GM23338 (cell line): ENCODE results near the gene TNFAIP8L3. TPM values are rescaled to one million over a fixed set of nuclear protein-coding genes. Genes with fewer than 3 reads are reported as not detected.

Experiments used
- ATAC-seq: fragments of 200-7000 bp; cut with Tn5 transposase; 3 replicates; pipeline ENCODE4 v1.9.1; 2020
- DNase-seq: peaks from one replicate; pipeline ENCODE4 v3.0.0-alpha.2; 2015; ENCODE audit warnings: low spot score
- H2AFZ ChIP-seq: fragments of 200-600 bp; sonication (generic); 2 replicates; pipeline ENCODE4 v1.8.0; 2016; ENCODE audit warnings: antibody characterized with exemption, mild to moderate bottlenecking, moderate library complexity
- H3F3A ChIP-seq: fragments of 200-600 bp; sonication (generic); replicated peaks from 2 replicates; pipeline ENCODE4 v1.8.0; 2017; ENCODE audit warnings: antibody characterized with exemption, mixed run types, low read depth
- H3K27ac ChIP-seq: fragments of 200-600 bp; sonication (generic); 2 replicates; pipeline ENCODE4 v1.6.1; 2016; ENCODE audit warnings: low read depth
- H3K27me3 ChIP-seq: fragments of 200-600 bp; sonication (generic); 2 replicates; pipeline ENCODE4 v1.8.0; 2016; ENCODE audit warnings: mild to moderate bottlenecking, mixed run types, moderate library complexity; ENCODE audit not compliant: insufficient read depth
- H3K36me3 ChIP-seq: fragments of 200-600 bp; sonication (generic); 2 replicates; pipeline ENCODE4 v1.8.0; 2016; ENCODE audit warnings: mild to moderate bottlenecking; ENCODE audit not compliant: insufficient read depth
- H3K4me1 ChIP-seq: fragments of 200-600 bp; sonication (generic); 2 replicates; pipeline ENCODE4 v1.8.0; 2016; ENCODE audit warnings: mild to moderate bottlenecking, moderate library complexity; ENCODE audit not compliant: insufficient read depth
- H3K4me2 ChIP-seq: fragments of 200-600 bp; sonication (generic); 2 replicates; pipeline ENCODE4 v1.7.1; 2017; ENCODE audit warnings: mixed run types
- H3K4me3 ChIP-seq: fragments of 200-600 bp; sonication (generic); 2 replicates; pipeline ENCODE4 v1.6.1; 2016; ENCODE audit warnings: mixed run types
- H3K79me2 ChIP-seq: fragments of 200-600 bp; sonication (generic); replicated peaks from 2 replicates; pipeline ENCODE4 v1.8.0; 2017; ENCODE audit warnings: mild to moderate bottlenecking; ENCODE audit not compliant: insufficient read depth
- H3K9me2 ChIP-seq: fragments of 200-600 bp; sonication (generic); 2 replicates; pipeline ENCODE4 v1.8.0; 2017; ENCODE audit not compliant: insufficient read depth
- H4K20me1 ChIP-seq: fragments of 200-600 bp; sonication (generic); replicated peaks from 2 replicates; pipeline ENCODE4 v1.8.0; 2017; ENCODE audit warnings: mild to moderate bottlenecking; ENCODE audit not compliant: insufficient read depth
- H3K27ac Mint-ChIP-seq: 2 replicates; pipeline ENCODE4 v1.8.0; 2020; ENCODE audit warnings: inconsistent platforms, mild to moderate bottlenecking, moderate library complexity, mixed read lengths
- H3K27me3 Mint-ChIP-seq: 3 replicates; pipeline ENCODE4 v1.8.0; 2022; ENCODE audit warnings: low read depth, mild to moderate bottlenecking, moderate library complexity, mixed read lengths, inconsistent platforms; ENCODE audit not compliant: insufficient read depth, poor library complexity
- H3K36me3 Mint-ChIP-seq: 3 replicates; pipeline ENCODE4 v1.8.0; 2021; ENCODE audit warnings: low read depth, mild to moderate bottlenecking, inconsistent platforms, moderate library complexity, mixed read lengths
- H3K4me1 Mint-ChIP-seq: 3 replicates; pipeline ENCODE4 v1.8.0; 2020; ENCODE audit warnings: mild to moderate bottlenecking, inconsistent platforms, mixed read lengths
- H3K4me3 Mint-ChIP-seq: 3 replicates; pipeline ENCODE4 v1.8.0; 2021; ENCODE audit warnings: moderate library complexity, mild to moderate bottlenecking, inconsistent platforms, mixed read lengths
- H3K9me3 Mint-ChIP-seq: 3 replicates; pipeline ENCODE4 v1.8.0; 2020; ENCODE audit warnings: moderate library complexity, mild to moderate bottlenecking, inconsistent platforms, mixed read lengths
- CREB1 ChIP-seq: fragments of 250-450 bp; sonication (Bioruptor Pico); IDR thresholded peaks from 2 replicates; pipeline ENCODE4 v1.5.0; 2020; ENCODE audit warnings: low read depth, mild to moderate bottlenecking, moderate library complexity
- ETS1 ChIP-seq: IDR thresholded peaks from 2 replicates; pipeline ENCODE4 v1.6.1; 2016; ENCODE audit warnings: antibody characterized with exemption
- EZH2 ChIP-seq: fragments of 200-600 bp; sonication (generic); IDR thresholded peaks from one replicate; pipeline ENCODE4 v1.8.0; 2017; ENCODE audit warnings: antibody characterized with exemption, mild to moderate bottlenecking, low read depth; ENCODE audit not compliant: unreplicated experiment
- EZH2phosphoT487 ChIP-seq: fragments of 200-600 bp; sonication (generic); IDR thresholded peaks from one replicate; pipeline ENCODE4 v1.8.1; 2018; ENCODE audit warnings: antibody characterized with exemption; ENCODE audit not compliant: unreplicated experiment
- JUNB ChIP-seq: IDR thresholded peaks from one replicate; pipeline ENCODE4 v1.6.1; 2016; ENCODE audit warnings: antibody characterized with exemption; ENCODE audit not compliant: unreplicated experiment
- NANOG ChIP-seq: IDR thresholded peaks from 2 replicates; pipeline ENCODE4 v1.6.1; 2016; ENCODE audit warnings: antibody characterized with exemption, borderline replicate concordance
- POLR2AphosphoS5 ChIP-seq: IDR thresholded peaks from 2 replicates; pipeline ENCODE4 v1.6.1; 2016; ENCODE audit warnings: antibody characterized with exemption, low read depth
- REST ChIP-seq: IDR thresholded peaks from one replicate; pipeline ENCODE4 v1.6.1; 2018; ENCODE audit warnings: antibody characterized with exemption; ENCODE audit not compliant: unreplicated experiment
- STAT1 ChIP-seq: IDR thresholded peaks from one replicate; pipeline ENCODE4 v1.6.1; 2016; ENCODE audit warnings: antibody characterized with exemption; ENCODE audit not compliant: unreplicated experiment
- ZNF114 ChIP-seq: fragments of 250-450 bp; sonication (Bioruptor Pico); IDR thresholded peaks from 2 replicates; pipeline ENCODE4 v1.5.0; 2020; ENCODE audit warnings: mild to moderate bottlenecking, moderate library complexity
- ZNF331 ChIP-seq: fragments of 250-450 bp; sonication (Bioruptor Pico); IDR thresholded peaks from 2 replicates; pipeline ENCODE4 v1.5.0; 2020; ENCODE audit warnings: low read depth, mild to moderate bottlenecking, moderate library complexity
- polyA plus RNA-seq: library from polyadenylated mRNA; unstranded; fragments of >200 nt; fragmentation: Nextera tagmentation; extraction: Ambion mirVana; gene quantifications from 2 replicates; pipeline ENCODE4 v1.2.1, GENCODE V29; 2016
- total RNA-seq: library from RNA; depleted of rRNA; stranded (reverse); fragments of >200 nt; shearing (Covaris generic); gene quantifications from 2 replicates; pipeline ENCODE4 v1.2.3, GENCODE V29; 2014
- TF ChIP-seq, protein P1 (sequence below): fragments of 250-450 bp; sonication (Bioruptor Pico); IDR thresholded peaks from 2 replicates; pipeline ENCODE4 v1.5.0; 2020; ENCODE audit warnings: mild to moderate bottlenecking, moderate library complexity
- TF ChIP-seq, protein P2 (sequence below), 2 experiments: fragments of 200-600 bp in 1 of 2; sonication (generic) in 1 of 2; conservative IDR thresholded peaks; 2 replicates each; pipeline versions ENCODE4 v1.5.1 to v1.6.1; 2016 to 2017; ENCODE audit warnings: antibody characterized with exemption in 2 of 2, low read depth in 2 of 2, mild to moderate bottlenecking in 2 of 2, moderate library complexity in 1 of 2

The TNFAIP8L3 gene
- total and polyA plus RNA-seq, 2 experiments from 2014 or later, result 0.23 to 0.31 TPM

DNA sequence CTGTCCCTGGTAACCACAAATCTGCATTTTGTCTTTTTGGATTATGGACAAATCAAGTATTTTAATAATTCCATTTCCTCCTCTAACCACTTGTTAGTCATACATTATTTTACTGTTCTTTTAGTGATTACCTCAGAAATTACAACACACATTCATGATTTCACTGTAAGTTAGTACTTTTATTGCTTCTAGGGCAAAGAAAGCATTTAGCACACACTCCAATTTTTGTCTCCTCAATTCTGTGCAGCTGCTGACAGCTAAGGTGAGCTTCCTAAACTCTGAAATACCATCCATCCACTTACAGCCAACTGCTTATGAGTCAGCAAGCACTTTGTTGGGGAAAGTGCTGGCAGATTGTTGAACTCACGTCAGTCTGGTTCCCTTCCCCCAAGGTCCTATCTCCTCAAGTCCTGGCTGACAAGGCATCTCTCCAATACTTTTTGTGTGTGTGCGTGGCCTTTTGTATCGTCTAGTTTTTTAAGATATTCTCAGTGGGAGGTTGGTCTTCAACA, 49.4 kb upstream of the TNFAIP8L3 start:
- no peak overlapping the region; the same call in 1 of the 2 replicates for H3K27ac Mint-ChIP-seq

More for the DNA sequence above, 49.4 kb upstream of the TNFAIP8L3 start:
- H4K20me1 ChIP-seq, result no peaks in the 10 kb centered on the region
- Mint-ChIP-seq H3K4me1 (peaks cover 4% of the 10 kb centered on the region; the same call in 2 of the 3 replicates), H3K4me3 (no peak overlapping the region), H3K9me3 (peaks cover 7% of the 10 kb centered on the region; the same call in 2 of the 3 replicates), H3K27me3 (peaks cover 2% of the 10 kb centered on the region), H3K36me3 (no peaks in the 10 kb centered on the region; the same call in 2 of the 3 replicates)
- ATAC-seq (no peak), DNase-seq (peak; percentile 21)
- H3K4me2 ChIP-seq, result no peak overlapping the region
- no peaks in the 10 kb centered on the region for H3K9me2 ChIP-seq
- H3K27ac ChIP-seq, result no peak overlapping the region
- peak overlapping the region; percentile 11; the same call in 1 of the 2 replicates for H2AFZ ChIP-seq
- no peaks in the 10 kb centered on the region for H3F3A ChIP-seq
- H3K4me3 ChIP-seq, result no peak overlapping the region
- H3K4me1 ChIP-seq, result no peaks in the 10 kb centered on the region
- no peak for TF ChIP-seq JUNB
- TF ChIP-seq, protein P1, sequence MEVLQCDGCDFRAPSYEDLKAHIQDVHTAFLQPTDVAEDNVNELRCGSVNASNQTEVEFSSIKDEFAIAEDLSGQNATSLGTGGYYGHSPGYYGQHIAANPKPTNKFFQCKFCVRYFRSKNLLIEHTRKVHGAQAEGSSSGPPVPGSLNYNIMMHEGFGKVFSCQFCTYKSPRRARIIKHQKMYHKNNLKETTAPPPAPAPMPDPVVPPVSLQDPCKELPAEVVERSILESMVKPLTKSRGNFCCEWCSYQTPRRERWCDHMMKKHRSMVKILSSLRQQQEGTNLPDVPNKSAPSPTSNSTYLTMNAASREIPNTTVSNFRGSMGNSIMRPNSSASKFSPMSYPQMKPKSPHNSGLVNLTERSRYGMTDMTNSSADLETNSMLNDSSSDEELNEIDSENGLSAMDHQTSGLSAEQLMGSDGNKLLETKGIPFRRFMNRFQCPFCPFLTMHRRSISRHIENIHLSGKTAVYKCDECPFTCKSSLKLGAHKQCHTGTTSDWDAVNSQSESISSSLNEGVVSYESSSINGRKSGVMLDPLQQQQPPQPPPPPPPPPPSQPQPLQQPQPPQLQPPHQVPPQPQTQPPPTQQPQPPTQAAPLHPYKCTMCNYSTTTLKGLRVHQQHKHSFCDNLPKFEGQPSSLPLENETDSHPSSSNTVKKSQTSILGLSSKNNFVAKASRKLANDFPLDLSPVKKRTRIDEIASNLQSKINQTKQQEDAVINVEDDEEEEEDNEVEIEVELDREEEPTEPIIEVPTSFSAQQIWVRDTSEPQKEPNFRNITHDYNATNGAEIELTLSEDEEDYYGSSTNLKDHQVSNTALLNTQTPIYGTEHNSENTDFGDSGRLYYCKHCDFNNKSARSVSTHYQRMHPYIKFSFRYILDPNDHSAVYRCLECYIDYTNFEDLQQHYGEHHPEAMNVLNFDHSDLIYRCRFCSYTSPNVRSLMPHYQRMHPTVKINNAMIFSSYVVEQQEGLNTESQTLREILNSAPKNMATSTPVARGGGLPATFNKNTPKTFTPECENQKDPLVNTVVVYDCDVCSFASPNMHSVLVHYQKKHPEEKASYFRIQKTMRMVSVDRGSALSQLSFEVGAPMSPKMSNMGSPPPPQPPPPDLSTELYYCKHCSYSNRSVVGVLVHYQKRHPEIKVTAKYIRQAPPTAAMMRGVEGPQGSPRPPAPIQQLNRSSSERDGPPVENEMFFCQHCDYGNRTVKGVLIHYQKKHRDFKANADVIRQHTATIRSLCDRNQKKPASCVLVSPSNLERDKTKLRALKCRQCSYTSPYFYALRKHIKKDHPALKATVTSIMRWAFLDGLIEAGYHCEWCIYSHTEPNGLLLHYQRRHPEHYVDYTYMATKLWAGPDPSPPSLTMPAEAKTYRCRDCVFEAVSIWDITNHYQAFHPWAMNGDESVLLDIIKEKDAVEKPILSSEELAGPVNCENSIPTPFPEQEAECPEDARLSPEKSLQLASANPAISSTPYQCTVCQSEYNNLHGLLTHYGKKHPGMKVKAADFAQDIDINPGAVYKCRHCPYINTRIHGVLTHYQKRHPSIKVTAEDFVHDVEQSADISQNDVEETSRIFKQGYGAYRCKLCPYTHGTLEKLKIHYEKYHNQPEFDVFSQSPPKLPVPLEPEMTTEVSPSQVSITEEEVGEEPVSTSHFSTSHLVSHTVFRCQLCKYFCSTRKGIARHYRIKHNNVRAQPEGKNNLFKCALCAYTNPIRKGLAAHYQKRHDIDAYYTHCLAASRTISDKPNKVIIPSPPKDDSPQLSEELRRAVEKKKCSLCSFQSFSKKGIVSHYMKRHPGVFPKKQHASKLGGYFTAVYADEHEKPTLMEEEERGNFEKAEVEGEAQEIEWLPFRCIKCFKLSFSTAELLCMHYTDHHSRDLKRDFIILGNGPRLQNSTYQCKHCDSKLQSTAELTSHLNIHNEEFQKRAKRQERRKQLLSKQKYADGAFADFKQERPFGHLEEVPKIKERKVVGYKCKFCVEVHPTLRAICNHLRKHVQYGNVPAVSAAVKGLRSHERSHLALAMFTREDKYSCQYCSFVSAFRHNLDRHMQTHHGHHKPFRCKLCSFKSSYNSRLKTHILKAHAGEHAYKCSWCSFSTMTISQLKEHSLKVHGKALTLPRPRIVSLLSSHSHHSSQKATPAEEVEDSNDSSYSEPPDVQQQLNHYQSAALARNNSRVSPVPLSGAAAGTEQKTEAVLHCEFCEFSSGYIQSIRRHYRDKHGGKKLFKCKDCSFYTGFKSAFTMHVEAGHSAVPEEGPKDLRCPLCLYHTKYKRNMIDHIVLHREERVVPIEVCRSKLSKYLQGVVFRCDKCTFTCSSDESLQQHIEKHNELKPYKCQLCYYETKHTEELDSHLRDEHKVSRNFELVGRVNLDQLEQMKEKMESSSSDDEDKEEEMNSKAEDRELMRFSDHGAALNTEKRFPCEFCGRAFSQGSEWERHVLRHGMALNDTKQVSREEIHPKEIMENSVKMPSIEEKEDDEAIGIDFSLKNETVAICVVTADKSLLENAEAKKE (CRISPR knock-in tag), result no peak
- TF ChIP-seq ZNF114 (CRISPR knock-in tag), result no peak
- TF ChIP-seq EZH2, result no peak
- TF ChIP-seq NANOG, result no peak
- no peak for TF ChIP-seq POLR2AphosphoS5
- TF ChIP-seq, protein P2, sequence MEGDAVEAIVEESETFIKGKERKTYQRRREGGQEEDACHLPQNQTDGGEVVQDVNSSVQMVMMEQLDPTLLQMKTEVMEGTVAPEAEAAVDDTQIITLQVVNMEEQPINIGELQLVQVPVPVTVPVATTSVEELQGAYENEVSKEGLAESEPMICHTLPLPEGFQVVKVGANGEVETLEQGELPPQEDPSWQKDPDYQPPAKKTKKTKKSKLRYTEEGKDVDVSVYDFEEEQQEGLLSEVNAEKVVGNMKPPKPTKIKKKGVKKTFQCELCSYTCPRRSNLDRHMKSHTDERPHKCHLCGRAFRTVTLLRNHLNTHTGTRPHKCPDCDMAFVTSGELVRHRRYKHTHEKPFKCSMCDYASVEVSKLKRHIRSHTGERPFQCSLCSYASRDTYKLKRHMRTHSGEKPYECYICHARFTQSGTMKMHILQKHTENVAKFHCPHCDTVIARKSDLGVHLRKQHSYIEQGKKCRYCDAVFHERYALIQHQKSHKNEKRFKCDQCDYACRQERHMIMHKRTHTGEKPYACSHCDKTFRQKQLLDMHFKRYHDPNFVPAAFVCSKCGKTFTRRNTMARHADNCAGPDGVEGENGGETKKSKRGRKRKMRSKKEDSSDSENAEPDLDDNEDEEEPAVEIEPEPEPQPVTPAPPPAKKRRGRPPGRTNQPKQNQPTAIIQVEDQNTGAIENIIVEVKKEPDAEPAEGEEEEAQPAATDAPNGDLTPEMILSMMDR (conservative IDR thresholded peaks at IDR 0.05; ENCODE audit: low read depth in 2 of 2), result no peak
- TF ChIP-seq CREB1, result no peak
- TF ChIP-seq ZNF331 (CRISPR knock-in tag), result no peak
- no peak for TF ChIP-seq ETS1
- no peak for TF ChIP-seq EZH2phosphoT487
- TF ChIP-seq REST, result no peak
- no peak for TF ChIP-seq STAT1
- H3K36me3 ChIP-seq, result no peaks in the 10 kb centered on the region
- H3K27me3 ChIP-seq, result no peaks in the 10 kb centered on the region
- no peaks in the 10 kb centered on the region for H3K79me2 ChIP-seq
